GM20000 (cell line): ENCODE results near the gene YTHDF1.

Experiments
- DNase-seq: peaks from one replicate; pipeline ENCODE4 v3.0.0; 2012; ENCODE audit warnings: low spot score
- TF ChIP-seq, protein P1 (sequence below): IDR thresholded peaks from 2 replicates; pipeline ENCODE4 v1.5.1; 2012; ENCODE audit warnings: mild to moderate bottlenecking, control low read depth; ENCODE audit errors: extremely low read depth, missing control alignments

The YTHDF1 gene

DNA sequence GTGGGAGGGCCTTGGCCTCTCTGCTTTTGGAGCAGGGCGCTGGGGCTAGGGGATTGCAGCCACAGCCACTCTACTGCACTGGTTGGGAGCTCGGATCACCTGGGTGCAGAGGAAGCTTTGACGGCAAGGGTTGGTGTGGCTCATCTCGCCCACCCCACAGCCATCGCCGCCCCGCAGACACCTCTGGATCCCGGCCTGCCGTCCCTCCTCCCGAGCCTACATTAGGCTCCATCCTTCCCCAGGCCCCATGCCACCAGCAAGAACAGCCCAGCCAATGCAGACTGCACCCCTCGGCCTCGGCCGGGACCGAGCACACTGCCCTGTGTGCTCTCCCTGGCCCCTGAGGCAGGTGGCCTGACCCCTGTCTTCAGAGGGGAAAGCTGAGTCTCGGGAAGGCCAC lies 44.6 kb upstream of the YTHDF1 start:
- TF ChIP-seq, protein P1, sequence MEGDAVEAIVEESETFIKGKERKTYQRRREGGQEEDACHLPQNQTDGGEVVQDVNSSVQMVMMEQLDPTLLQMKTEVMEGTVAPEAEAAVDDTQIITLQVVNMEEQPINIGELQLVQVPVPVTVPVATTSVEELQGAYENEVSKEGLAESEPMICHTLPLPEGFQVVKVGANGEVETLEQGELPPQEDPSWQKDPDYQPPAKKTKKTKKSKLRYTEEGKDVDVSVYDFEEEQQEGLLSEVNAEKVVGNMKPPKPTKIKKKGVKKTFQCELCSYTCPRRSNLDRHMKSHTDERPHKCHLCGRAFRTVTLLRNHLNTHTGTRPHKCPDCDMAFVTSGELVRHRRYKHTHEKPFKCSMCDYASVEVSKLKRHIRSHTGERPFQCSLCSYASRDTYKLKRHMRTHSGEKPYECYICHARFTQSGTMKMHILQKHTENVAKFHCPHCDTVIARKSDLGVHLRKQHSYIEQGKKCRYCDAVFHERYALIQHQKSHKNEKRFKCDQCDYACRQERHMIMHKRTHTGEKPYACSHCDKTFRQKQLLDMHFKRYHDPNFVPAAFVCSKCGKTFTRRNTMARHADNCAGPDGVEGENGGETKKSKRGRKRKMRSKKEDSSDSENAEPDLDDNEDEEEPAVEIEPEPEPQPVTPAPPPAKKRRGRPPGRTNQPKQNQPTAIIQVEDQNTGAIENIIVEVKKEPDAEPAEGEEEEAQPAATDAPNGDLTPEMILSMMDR = no peak
- no peak for DNase-seq

DNA sequence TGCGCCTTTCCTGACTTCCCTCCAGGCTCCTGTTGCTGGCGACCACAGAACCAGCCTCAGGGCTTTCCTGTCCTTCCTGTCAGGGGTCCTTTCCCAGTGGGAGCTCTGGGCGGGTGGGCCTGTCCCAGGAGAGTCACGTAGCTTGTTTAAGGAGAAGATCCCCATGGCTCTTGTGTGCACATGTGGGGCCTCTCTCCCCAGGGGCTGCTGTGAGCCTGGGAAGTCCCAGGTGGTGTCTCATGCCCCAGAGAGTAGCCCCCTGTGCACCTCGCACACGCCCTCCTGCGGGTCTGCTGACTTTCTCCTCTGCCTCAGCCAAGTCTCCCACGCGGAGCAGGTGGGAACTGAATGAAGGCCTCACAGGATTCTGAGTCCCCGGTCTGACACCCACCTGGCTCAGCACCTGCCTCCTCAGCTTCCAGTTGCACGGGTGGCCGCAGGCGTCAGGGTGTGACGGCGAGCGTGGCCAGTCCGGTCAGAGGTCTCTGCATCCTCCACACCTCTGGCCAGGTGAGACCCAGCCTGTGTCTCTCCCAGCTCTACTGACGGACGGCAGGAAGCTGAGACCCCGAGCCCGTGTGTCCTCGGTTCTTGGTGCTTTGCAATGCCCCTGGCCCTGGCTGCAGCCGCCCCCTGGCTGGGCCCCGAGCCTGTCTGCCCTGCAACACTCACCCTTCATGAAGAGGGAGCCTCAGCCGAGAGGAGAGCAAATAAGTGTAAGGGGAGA lies 44.0 kb upstream of the YTHDF1 start:
- TF ChIP-seq, protein P1 = no peak
- no peak for DNase-seq

DNA sequence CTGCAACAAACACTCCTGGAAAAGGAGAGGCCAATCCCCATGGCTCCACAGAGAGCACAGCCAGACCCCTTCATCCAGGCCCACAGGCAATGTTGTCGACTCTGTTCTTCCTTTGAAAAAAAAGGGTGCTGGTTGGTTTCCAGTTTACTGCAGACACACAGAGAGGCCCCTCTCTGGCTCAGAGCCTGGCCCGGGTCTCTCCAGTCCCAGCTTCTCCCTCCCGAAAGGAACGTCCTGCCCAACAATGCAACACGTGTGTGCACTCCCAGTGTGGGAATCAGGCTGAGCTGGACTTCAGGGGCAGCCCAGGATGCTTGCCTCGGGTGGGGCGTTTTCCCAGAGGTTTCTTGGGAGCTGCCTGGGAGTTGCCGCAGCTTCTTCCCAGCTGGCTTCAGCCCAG lies 42.9 kb upstream of the YTHDF1 start:
- no peak for DNase-seq

DNA sequence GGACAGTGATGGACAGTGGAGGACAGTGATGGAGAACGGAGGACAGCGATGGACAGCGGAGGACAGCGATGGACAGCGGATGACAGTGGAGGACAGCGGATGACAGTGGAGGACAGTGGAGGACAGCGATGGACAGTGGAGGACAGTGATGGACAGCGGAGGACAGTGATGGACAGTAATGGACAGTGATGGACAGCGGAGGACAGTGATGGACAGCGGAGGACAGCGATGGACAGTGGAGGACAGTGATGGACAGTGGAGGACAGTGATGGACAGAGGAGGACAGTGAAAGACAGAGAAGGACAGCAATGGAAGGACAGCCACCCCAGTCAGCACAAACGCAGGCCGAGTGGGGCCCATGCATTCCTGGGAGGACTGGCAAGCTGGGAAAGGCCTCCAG lies 41.7 kb upstream of the YTHDF1 start:
- TF ChIP-seq, protein P1 = no peak
- no peak for DNase-seq

More for the DNA sequence above, 42.9 kb upstream of the YTHDF1 start:
- TF ChIP-seq, protein P1 = no peak

DNA sequence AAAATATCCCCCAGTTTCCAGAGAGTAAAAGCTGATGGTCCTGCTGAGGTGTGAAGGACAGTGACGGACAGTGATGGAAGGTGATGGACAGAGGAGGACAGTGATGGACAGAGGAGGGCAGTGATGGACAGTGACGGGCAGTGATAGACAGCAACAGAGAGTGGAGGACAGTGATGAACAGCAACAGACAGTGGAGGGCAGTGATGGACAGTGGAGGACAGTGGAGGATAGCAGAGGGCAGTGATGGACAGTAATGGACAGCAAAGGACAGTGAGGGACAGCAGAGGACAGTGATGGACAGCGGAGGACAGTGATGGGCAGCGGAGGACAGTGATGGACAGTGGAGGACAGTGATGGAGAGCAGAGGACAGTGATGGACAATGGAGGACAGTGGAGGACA lies 41.0 kb upstream of the YTHDF1 start:
- TF ChIP-seq, protein P1 = no peak
- no peak for DNase-seq

DNA sequence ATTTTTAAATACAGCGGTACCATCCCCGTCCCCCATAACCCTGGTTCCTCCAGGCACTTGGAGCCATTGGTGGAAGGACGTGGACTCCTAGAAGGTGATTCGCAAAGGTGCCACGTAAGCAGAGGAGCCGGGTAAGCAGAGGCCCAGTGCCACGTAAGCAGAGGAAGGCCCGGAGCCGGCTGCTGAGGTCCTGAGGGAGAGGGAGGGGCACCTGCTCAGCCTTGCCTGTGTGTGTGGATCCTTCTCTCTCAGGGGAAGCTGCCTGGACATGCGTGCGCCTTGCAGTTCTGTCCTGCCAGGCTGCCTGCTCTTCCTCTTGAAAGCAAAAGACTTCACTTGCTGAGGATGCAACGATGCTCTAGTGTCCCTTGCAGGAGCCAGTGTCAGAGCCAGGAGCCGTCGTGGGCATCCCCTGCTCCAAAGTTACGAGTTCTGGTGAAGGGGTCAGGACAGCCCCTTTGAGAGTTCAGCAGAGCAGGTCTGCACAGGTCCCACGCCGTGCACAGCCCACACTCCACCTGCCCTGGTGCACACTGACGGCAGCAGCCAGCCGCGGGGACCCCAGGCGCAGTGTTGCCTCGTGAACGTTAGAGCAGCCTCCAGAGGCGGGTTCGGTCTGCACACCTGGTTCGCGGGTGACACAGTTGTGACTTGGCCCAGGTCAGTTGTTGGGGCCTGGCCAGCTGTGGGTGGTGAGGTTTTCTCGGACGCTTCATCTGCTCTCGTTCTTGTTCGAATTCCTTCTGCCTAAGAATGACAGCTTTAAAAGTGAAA lies 40.2 kb upstream of the YTHDF1 start:
- TF ChIP-seq, protein P1 = no peak
- no peak for DNase-seq
